ENCODE measurements around the gene ENTHD1. TPM values are rescaled to one million over a fixed set of nuclear protein-coding genes. Genes with fewer than 3 reads are reported as not detected.

Gene ENTHD1
- total and polyA plus RNA-seq, 9 of the 15 experiments (the other 6 are each of a cell fraction or from before 2014, with no cell fraction given): 0.13 to 0.98 (median 0.35) TPM

DNA sequence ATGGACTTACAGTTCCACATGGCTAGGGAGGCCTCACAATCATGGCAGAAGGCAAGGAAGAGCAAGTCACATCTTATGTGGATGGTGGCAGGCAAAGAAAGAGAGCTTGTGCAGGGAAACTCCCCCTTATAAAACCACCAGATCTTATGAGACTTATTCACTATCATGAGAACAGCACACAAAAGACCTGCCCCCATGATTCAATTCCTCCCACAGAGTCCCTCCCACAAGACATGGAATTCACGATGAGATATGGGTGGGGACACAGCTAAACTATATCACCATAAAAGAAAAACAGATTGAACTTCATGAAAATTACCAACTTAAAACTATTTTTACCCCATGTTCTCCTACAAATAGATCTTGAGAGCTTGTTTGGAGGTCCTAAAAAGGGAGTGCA, 19.6 kb downstream of the ENTHD1 start (continued):
- no peak for TF ChIP-seq SRSF1 (IDR thresholded peaks at IDR 0.05; ENCODE audit: low read depth, low read length)
- TF ChIP-seq, protein P1, sequence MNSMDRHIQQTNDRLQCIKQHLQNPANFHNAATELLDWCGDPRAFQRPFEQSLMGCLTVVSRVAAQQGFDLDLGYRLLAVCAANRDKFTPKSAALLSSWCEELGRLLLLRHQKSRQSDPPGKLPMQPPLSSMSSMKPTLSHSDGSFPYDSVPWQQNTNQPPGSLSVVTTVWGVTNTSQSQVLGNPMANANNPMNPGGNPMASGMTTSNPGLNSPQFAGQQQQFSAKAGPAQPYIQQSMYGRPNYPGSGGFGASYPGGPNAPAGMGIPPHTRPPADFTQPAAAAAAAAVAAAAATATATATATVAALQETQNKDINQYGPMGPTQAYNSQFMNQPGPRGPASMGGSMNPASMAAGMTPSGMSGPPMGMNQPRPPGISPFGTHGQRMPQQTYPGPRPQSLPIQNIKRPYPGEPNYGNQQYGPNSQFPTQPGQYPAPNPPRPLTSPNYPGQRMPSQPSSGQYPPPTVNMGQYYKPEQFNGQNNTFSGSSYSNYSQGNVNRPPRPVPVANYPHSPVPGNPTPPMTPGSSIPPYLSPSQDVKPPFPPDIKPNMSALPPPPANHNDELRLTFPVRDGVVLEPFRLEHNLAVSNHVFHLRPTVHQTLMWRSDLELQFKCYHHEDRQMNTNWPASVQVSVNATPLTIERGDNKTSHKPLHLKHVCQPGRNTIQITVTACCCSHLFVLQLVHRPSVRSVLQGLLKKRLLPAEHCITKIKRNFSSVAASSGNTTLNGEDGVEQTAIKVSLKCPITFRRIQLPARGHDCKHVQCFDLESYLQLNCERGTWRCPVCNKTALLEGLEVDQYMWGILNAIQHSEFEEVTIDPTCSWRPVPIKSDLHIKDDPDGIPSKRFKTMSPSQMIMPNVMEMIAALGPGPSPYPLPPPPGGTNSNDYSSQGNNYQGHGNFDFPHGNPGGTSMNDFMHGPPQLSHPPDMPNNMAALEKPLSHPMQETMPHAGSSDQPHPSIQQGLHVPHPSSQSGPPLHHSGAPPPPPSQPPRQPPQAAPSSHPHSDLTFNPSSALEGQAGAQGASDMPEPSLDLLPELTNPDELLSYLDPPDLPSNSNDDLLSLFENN (IDR thresholded peaks at IDR 0.05; ENCODE audit: low read depth in 2 of 2, low read length in 2 of 2): no peak
- TF ChIP-seq PTTG1 (tag; IDR thresholded peaks at IDR 0.05; ENCODE audit: low read depth): no peak
- no peak for TF ChIP-seq CBX1 (IDR thresholded peaks at IDR 0.05; ENCODE audit: low read depth)

DNA sequence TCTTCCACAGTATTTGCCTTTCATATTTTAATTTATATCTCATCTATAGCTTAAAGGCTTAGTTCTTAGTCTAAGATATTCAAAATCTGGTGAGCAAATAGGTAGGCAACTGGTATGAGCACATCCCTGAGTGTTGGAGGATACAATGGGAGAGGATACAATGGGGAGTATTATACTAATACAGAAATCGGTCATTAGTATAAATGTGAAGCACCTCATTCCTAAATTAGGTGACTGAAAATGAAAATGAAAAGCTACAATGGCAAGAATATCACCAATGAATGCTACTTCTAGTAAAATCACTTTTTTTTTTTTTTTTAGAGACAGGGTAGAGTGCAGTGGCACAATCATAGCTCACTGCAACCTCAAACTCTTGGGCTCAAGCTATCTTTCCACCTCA, 21.0 kb downstream of the ENTHD1 start:
- H3K79me2 ChIP-seq (ENCODE audit: control insufficient read depth, insufficient read depth, low read length): no peaks in the 10 kb centered on the region; the same call in 2 of the 3 replicates
- intact Hi-C loops (cut with micrococcal nuclease): no loop called here
- H3K27me3 ChIP-seq (ENCODE audit: control insufficient read depth in 2 of 2, insufficient read depth in 2 of 2, low read length in 2 of 2): no peaks in the 10 kb centered on the region
- peaks cover 0 to 7% of the 10 kb centered on the region in 2 experiments; a peak in 2 of 5 replicates for H3K4me1 ChIP-seq (replicated peaks in 1 of 2; ENCODE audit: control insufficient read depth in 2 of 2, insufficient read depth in 2 of 2, low read length in 2 of 2)
- no peaks in the 10 kb centered on the region for H3K36me3 ChIP-seq (ENCODE audit: control insufficient read depth, insufficient read depth, low read length)
- in situ Hi-C loops (cut with MboI): no loop called here
- H3K9me3 ChIP-seq (replicated peaks; ENCODE audit: control insufficient read depth, insufficient read depth, low read depth, low read length): no peaks in the 10 kb centered on the region
- H3K9me1 ChIP-seq (ENCODE audit: control insufficient read depth, insufficient read depth, low read length): no peaks in the 10 kb centered on the region
- H4K20me1 ChIP-seq (replicated peaks; ENCODE audit: control insufficient read depth, insufficient read depth, low read length): no peaks in the 10 kb centered on the region
- no TSS peak for BruUV-seq (replicated peaks)
- ChIA-PET POLR2A (interaction anchor here (0.7 kb wide), 1 partner anchor 349 kb away, joined by 5 read pairs; no protein-coding TSS in a partner anchor), CTCF (ENCODE audit: low intra/inter-chr PET ratio) (no interaction called here)
- ATAC-seq (no peak), DNase-seq (ENCODE audit: extremely low read depth in 1 of 4, low spot score in 3 of 4) (no peak), FAIRE-seq (no peak)
- no peak overlapping the region for H2AFZ ChIP-seq (ENCODE audit: low read depth, low read length)
- no peak overlapping the region for H3K27ac ChIP-seq (ENCODE audit: extremely low read depth, low read depth, low read length)
- H3K4me2 ChIP-seq (ENCODE audit: insufficient read depth, low read length): no peak overlapping the region
- no peak overlapping the region for H3K4me3 ChIP-seq
- no peak overlapping the region for H3K9ac ChIP-seq (ENCODE audit: insufficient read depth in 1 of 2, low read depth in 2 of 2, low read length in 2 of 2)
- whole genome bisulfite sequencing (ENCODE audit: insufficient coverage, low coverage, missing lambda C conversion rate): 80% methylated on average over 1 of the region's 1 CpG
- TF ChIP-seq BRD4 (IDR thresholded peaks at IDR 0.05): no peak
- TF ChIP-seq ZNF436 (CRISPR knock-in tag; IDR thresholded peaks at IDR 0.05): no peak
- TF ChIP-seq, protein P2, sequence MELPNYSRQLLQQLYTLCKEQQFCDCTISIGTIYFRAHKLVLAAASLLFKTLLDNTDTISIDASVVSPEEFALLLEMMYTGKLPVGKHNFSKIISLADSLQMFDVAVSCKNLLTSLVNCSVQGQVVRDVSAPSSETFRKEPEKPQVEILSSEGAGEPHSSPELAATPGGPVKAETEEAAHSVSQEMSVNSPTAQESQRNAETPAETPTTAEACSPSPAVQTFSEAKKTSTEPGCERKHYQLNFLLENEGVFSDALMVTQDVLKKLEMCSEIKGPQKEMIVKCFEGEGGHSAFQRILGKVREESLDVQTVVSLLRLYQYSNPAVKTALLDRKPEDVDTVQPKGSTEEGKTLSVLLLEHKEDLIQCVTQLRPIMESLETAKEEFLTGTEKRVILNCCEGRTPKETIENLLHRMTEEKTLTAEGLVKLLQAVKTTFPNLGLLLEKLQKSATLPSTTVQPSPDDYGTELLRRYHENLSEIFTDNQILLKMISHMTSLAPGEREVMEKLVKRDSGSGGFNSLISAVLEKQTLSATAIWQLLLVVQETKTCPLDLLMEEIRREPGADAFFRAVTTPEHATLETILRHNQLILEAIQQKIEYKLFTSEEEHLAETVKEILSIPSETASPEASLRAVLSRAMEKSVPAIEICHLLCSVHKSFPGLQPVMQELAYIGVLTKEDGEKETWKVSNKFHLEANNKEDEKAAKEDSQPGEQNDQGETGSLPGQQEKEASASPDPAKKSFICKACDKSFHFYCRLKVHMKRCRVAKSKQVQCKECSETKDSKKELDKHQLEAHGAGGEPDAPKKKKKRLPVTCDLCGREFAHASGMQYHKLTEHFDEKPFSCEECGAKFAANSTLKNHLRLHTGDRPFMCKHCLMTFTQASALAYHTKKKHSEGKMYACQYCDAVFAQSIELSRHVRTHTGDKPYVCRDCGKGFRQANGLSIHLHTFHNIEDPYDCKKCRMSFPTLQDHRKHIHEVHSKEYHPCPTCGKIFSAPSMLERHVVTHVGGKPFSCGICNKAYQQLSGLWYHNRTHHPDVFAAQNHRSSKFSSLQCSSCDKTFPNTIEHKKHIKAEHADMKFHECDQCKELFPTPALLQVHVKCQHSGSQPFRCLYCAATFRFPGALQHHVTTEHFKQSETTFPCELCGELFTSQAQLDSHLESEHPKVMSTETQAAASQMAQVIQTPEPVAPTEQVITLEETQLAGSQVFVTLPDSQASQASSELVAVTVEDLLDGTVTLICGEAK (IDR thresholded peaks at IDR 0.05): no peak
- TF ChIP-seq, protein P2 (CRISPR knock-in tag; IDR thresholded peaks at IDR 0.05): no peak
- TF ChIP-seq PTRF (tag; IDR thresholded peaks at IDR 0.05): no peak

Measured in K562 (cell line).